NCI-H2029 treated with DMSO at 0.1 percent for 48 hours (cell line): Measurements from ENCODE around the gene PANK2.
"Not testable (repeated sequence)": the region's sequence is repeated elsewhere in the genome, so short reads cannot be mapped to it uniquely, and the experiment has no call there.

Experiments
- DNase-seq: peaks from one replicate; lab custom pipeline; 2025; lab: John Stamatoyannopoulos, UW

The PANK2 gene

GRCh38 chr20:3927486-3928291 lies 38.5 kb downstream of the PANK2 start:
- DNase-seq, result peak; percentile 34

- no peak for DNase-seq
Observed at GRCh38 chr20:3929713-3930060, 40.5 kb downstream of the PANK2 start.

- no peak for DNase-seq
Observed at GRCh38 chr20:3930265-3931206, 41.3 kb downstream of the PANK2 start.

GRCh38 chr20:3931664-3932063 lies 42.5 kb downstream of the PANK2 start:
- no peak for DNase-seq

GRCh38 chr20:3932277-3932676 lies 43.1 kb downstream of the PANK2 start:
- DNase-seq, result no peak

GRCh38 chr20:3932681-3933080 lies 43.5 kb downstream of the PANK2 start:
- no peak for DNase-seq

GRCh38 chr20:3933218-3933617 lies 44.0 kb downstream of the PANK2 start:
- no peak for DNase-seq

GRCh38 chr20:3934624-3935023 lies 45.4 kb downstream of the PANK2 start:
- DNase-seq, result no peak

GRCh38 chr20:3935295-3935955 lies 46.2 kb downstream of the PANK2 start:
- no peak for DNase-seq

GRCh38 chr20:3935956-3936340 lies 46.8 kb downstream of the PANK2 start:
- DNase-seq, result peak; percentile 41

GRCh38 chr20:3937618-3938017 lies 48.4 kb downstream of the PANK2 start:
- no peak for DNase-seq

GRCh38 chr20:3940905-3941304 lies 51.7 kb downstream of the PANK2 start:
- DNase-seq, result no peak

- DNase-seq, result not testable (repeated sequence)
Observed at GRCh38 chr20:3946666-3947065, 57.5 kb downstream of the PANK2 start.

GRCh38 chr20:3964719-3965118 lies 75.5 kb downstream of the PANK2 start:
- DNase-seq, result no peak

- no peak for DNase-seq
Observed at GRCh38 chr20:3966571-3966970, 77.4 kb downstream of the PANK2 start.

GRCh38 chr20:3970016-3970415 lies 80.8 kb downstream of the PANK2 start:
- DNase-seq, result no peak

GRCh38 chr20:3971145-3971544 lies 82.0 kb downstream of the PANK2 start:
- DNase-seq, result no peak

GRCh38 chr20:3972161-3972560 lies 83.0 kb downstream of the PANK2 start:
- DNase-seq, result no peak

GRCh38 chr20:3972631-3973030 lies 83.4 kb downstream of the PANK2 start:
- not testable (repeated sequence) for DNase-seq

GRCh38 chr20:3973705-3974104 lies 84.5 kb downstream of the PANK2 start:
- DNase-seq, result no peak

- no peak for DNase-seq
Observed at GRCh38 chr20:3976511-3976910, 87.3 kb downstream of the PANK2 start.
